T-cell (primary cell): ENCODE data around the gene FRMD3. TPM values are rescaled to one million over a fixed set of nuclear protein-coding genes. Genes with fewer than 3 reads are reported as not detected.

Source experiments
- ATAC-seq, 4 experiments: fragments of 200-7000 bp in 3 of 4; fragments of 150-1000 bp in 1 of 4; cut with Tn5 transposase; replicated peaks in 1 of 4; 1 replicate in 3 of 4; 2 replicates in 1 of 4; pipeline ENCODE4 v1.10.0; 2021; ENCODE audit warnings: moderate library complexity in 3 of 4, mild to moderate bottlenecking in 2 of 4, moderate number of reproducible peaks in 1 of 4
- CTCF ChIA-PET, 2 donors: fragments of 300-600 bp; sonication (Branson Sonifier 250); formaldehyde crosslinking; loops; one replicate each; lab custom pipeline; 2022; ENCODE audit warnings: antibody characterized with exemption in 2 of 2; lab: Charles Lee
- POLR2A ChIA-PET, 2 donors: fragments of 300-600 bp; sonication (Branson Sonifier 250); formaldehyde crosslinking; loops; one replicate each; lab custom pipeline; 2022; ENCODE audit warnings: antibody characterized with exemption in 2 of 2; lab: Charles Lee
- DNase-seq, 35 experiments: peaks; one replicate each; pipeline versions ENCODE4 v3.0.0 to v3.0.0-alpha.2; 2013 to 2023
- H3K27ac ChIP-seq: one replicate; pipeline ENCODE4 v1.5.1; 2013; ENCODE audit warnings: low read length
- H3K27me3 ChIP-seq, 2 experiments: replicated peaks in 1 of 2; 1 replicate in 1 of 2; 2 replicates in 1 of 2; pipeline versions ENCODE4 v1.6.1 to v1.7.0; 2013; ENCODE audit warnings: low read length in 1 of 2, mixed read lengths in 1 of 2; ENCODE audit not compliant: control insufficient read depth in 2 of 2, insufficient read depth in 2 of 2; ENCODE audit errors: extremely low read depth in 1 of 2
- H3K36me3 ChIP-seq, 2 donors: 1 replicate in 1 of 2; 2 replicates in 1 of 2; pipeline versions ENCODE4 v1.6.1 to v1.7.0; 2013; ENCODE audit warnings: low read length in 1 of 2; ENCODE audit not compliant: control insufficient read depth in 2 of 2, insufficient read depth in 1 of 2; ENCODE audit errors: extremely low read depth in 1 of 2
- H3K4me1 ChIP-seq, 2 experiments: 1 replicate in 1 of 2; 2 replicates in 1 of 2; pipeline versions ENCODE4 v1.6.1 to v1.7.0; 2013; ENCODE audit warnings: low read length in 2 of 2, mixed read lengths in 1 of 2; ENCODE audit not compliant: insufficient read depth in 2 of 2, control insufficient read depth in 1 of 2; ENCODE audit errors: extremely low read depth in 1 of 2
- H3K4me3 ChIP-seq, 2 donors: 1 replicate in 1 of 2; 2 replicates in 1 of 2; pipeline versions ENCODE4 v1.5.1 to v1.7.0; 2013; ENCODE audit warnings: mild to moderate bottlenecking in 2 of 2, low read length in 1 of 2, moderate library complexity in 1 of 2; ENCODE audit not compliant: control insufficient read depth in 1 of 2; ENCODE audit errors: extremely low read depth in 1 of 2
- H3K9me3 ChIP-seq: 2 replicates; pipeline ENCODE4 v1.7.0; 2013
- H3K27ac Mint-ChIP-seq, 2 donors: one replicate each; pipeline ENCODE4 v1.8.0; 2020 to 2021; ENCODE audit warnings: mild to moderate bottlenecking in 2 of 2, mixed read lengths in 2 of 2
- H3K27me3 Mint-ChIP-seq, 2 donors: one replicate each; pipeline ENCODE4 v1.8.0; 2021 to 2022; ENCODE audit warnings: mixed read lengths in 2 of 2
- H3K36me3 Mint-ChIP-seq: one replicate; pipeline ENCODE4 v1.8.0; 2021; ENCODE audit warnings: mixed read lengths
- H3K4me1 Mint-ChIP-seq, 3 donors: one replicate each; pipeline ENCODE4 v1.8.0; 2020 to 2022; ENCODE audit warnings: mixed read lengths in 3 of 3, mild to moderate bottlenecking in 1 of 3
- H3K4me3 Mint-ChIP-seq, 3 donors: one replicate each; pipeline ENCODE4 v1.8.0; 2020 to 2022; ENCODE audit warnings: mild to moderate bottlenecking in 3 of 3, mixed read lengths in 3 of 3, moderate library complexity in 3 of 3
- H3K9me3 Mint-ChIP-seq, 3 donors: one replicate each; pipeline ENCODE4 v1.8.0; 2020 to 2022; ENCODE audit warnings: mixed read lengths in 3 of 3
- WGBS: methylation state at CpG from one replicate; pipeline ENCODE4 v1.1.5; 2013; ENCODE audit warnings: missing lambda C conversion rate; ENCODE audit not compliant: insufficient coverage; 5-methylcytosine and 5-hydroxymethylcytosine counted together
- total RNA-seq, 35 experiments: library from RNA in 6 of 35; stranded (reverse) in 6 of 35; fragments of 120-200 nt in 1 of 35; gene quantifications; one replicate each; pipeline versions ENCODE4 v1.2.1 to v1.2.4 and lab custom pipeline; 2013 to 2026

The FRMD3 gene
- total RNA-seq, 5 donors from 2014 or later (not counting 1 experiment from before 2014, with no cell fraction given), result 0.35 to 1.2 (median 0.55) TPM

- no peaks in the 10 kb centered on the region for H3K9me3 ChIP-seq
- no peak overlapping the region for H3K4me3 ChIP-seq
- ATAC-seq (no peak), DNase-seq (no peak)
- no peaks in the 10 kb centered on the region for H3K27me3 ChIP-seq
- Mint-ChIP-seq H3K4me1 (no peaks in the 10 kb centered on the region), H3K36me3 (peaks cover 16% of the 10 kb centered on the region), H3K27me3 (no peaks in the 10 kb centered on the region), H3K9me3 (peaks cover 3 to 12% (median 4%) of the 10 kb centered on the region in 3 donors), H3K27ac (no peak overlapping the region), H3K4me3 (no peak overlapping the region)
- WGBS, result 76% methylated on average over 2 of the region's 4 CpGs
- ChIA-PET CTCF (no interaction called here), POLR2A (no interaction called here)
- no peaks in the 10 kb centered on the region for H3K4me1 ChIP-seq
- H3K36me3 ChIP-seq, result no peaks in the 10 kb centered on the region
- H3K27ac ChIP-seq, result no peak overlapping the region
Measured at GRCh38 chr9:83413367-83413766, 124.8 kb downstream of the FRMD3 start.

GRCh38 chr9:83410701-83411100 lies 127.5 kb downstream of the FRMD3 start:
- H3K4me1 Mint-ChIP-seq, result no peaks in the 10 kb centered on the region

GRCh38 chr9:83406921-83407320 lies 131.3 kb downstream of the FRMD3 start:
- Histone ChIP-seq H3K4me1 (no peaks in the 10 kb centered on the region), H3K27ac (no peak overlapping the region), H3K36me3 (no peaks in the 10 kb centered on the region), H3K4me3 (no peak overlapping the region), H3K27me3 (no peaks in the 10 kb centered on the region), H3K9me3 (no peaks in the 10 kb centered on the region)
- DNase-seq, result no peak
- CTCF ChIA-PET, result no interaction called here
- H3K36me3 Mint-ChIP-seq, result peaks cover 15% of the 10 kb centered on the region
- WGBS, result 80% methylated on average over 1 of the region's 3 CpGs
- no peak overlapping the region for H3K27ac Mint-ChIP-seq
- no peak overlapping the region for H3K4me3 Mint-ChIP-seq
- no peak for ATAC-seq
- H3K9me3 Mint-ChIP-seq, result peaks cover 0 to 6% (median 4%) of the 10 kb centered on the region in 3 donors
- no peaks in the 10 kb centered on the region for H3K4me1 Mint-ChIP-seq
- POLR2A ChIA-PET, result interaction anchor here in 1 of 2 donors (0.6 kb wide), 1 partner anchor 879 kb away, joined by 4 read pairs; no protein-coding TSS in a partner anchor
- no peaks in the 10 kb centered on the region for H3K27me3 Mint-ChIP-seq

More at GRCh38 chr9:83410701-83411100, 127.5 kb downstream of the FRMD3 start:
- DNase-seq (no peak), ATAC-seq (no peak)
- no peaks in the 10 kb centered on the region for H3K9me3 ChIP-seq
- no peak overlapping the region for H3K27ac ChIP-seq
- H3K27ac Mint-ChIP-seq, result no peak overlapping the region
- H3K4me3 Mint-ChIP-seq, result no peak overlapping the region
- POLR2A ChIA-PET, result no interaction called here
- no peak overlapping the region for H3K4me3 ChIP-seq
- H3K4me1 ChIP-seq, result no peaks in the 10 kb centered on the region
- no peaks in the 10 kb centered on the region for H3K27me3 Mint-ChIP-seq
- peaks cover 4 to 12% (median 6%) of the 10 kb centered on the region in 3 donors for H3K9me3 Mint-ChIP-seq
- no peaks in the 10 kb centered on the region for H3K36me3 ChIP-seq
- no peaks in the 10 kb centered on the region for H3K27me3 ChIP-seq
- peaks cover 22% of the 10 kb centered on the region for H3K36me3 Mint-ChIP-seq
- CTCF ChIA-PET, result no interaction called here
- WGBS, result 100% methylated on average over 1 of the region's 5 CpGs

- Histone ChIP-seq H3K4me3 (no peak overlapping the region), H3K4me1 (no peaks in the 10 kb centered on the region), H3K36me3 (no peaks in the 10 kb centered on the region), H3K27ac (no peak overlapping the region), H3K9me3 (no peaks in the 10 kb centered on the region), H3K27me3 (no peaks in the 10 kb centered on the region)
- Mint-ChIP-seq H3K9me3 (peaks cover 0 to 6% (median 4%) of the 10 kb centered on the region in 3 donors), H3K4me3 (no peak overlapping the region), H3K4me1 (no peaks in the 10 kb centered on the region), H3K27me3 (no peaks in the 10 kb centered on the region), H3K36me3 (peaks cover 15% of the 10 kb centered on the region), H3K27ac (no peak overlapping the region)
- WGBS, result 67% methylated on average over 1 of the region's 4 CpGs
- CTCF ChIA-PET, result interaction anchor here in 1 of 2 donors (0.6 kb wide), 1 partner anchor 270 kb away, joined by 4 read pairs; no protein-coding TSS in a partner anchor
- ATAC-seq, result no peak
- DNase-seq, result no peak
- POLR2A ChIA-PET, result no interaction called here
Measured at GRCh38 chr9:83405759-83406158, 132.4 kb downstream of the FRMD3 start.

GRCh38 chr9:83403527-83404238 lies 134.5 kb downstream of the FRMD3 start:
- Mint-ChIP-seq H3K4me1 (no peaks in the 10 kb centered on the region), H3K4me3 (no peak overlapping the region), H3K27ac (no peak overlapping the region), H3K9me3 (peaks cover 0 to 5% (median 0%) of the 10 kb centered on the region in 3 donors), H3K27me3 (no peaks in the 10 kb centered on the region), H3K36me3 (peaks cover 15% of the 10 kb centered on the region)
- no peaks in the 10 kb centered on the region for H3K4me1 ChIP-seq
- H3K27ac ChIP-seq, result no peak overlapping the region
- H3K36me3 ChIP-seq, result no peaks in the 10 kb centered on the region
- ChIA-PET CTCF (no interaction called here), POLR2A (no interaction called here)
- no peaks in the 10 kb centered on the region for H3K9me3 ChIP-seq
- H3K27me3 ChIP-seq, result no peaks in the 10 kb centered on the region
- ATAC-seq, result no peak
- DNase-seq, result no peak
- H3K4me3 ChIP-seq, result no peak overlapping the region
- 64% methylated on average over 2 of the region's 10 CpGs for WGBS

- no peaks in the 10 kb centered on the region for H3K4me1 ChIP-seq
- no peak overlapping the region for H3K27ac ChIP-seq
- WGBS, result no CpG with 5 or more reads among the region's 2 CpGs
- Mint-ChIP-seq H3K27me3 (peaks cover 0 to 1% of the 10 kb centered on the region in 2 donors), H3K9me3 (no peaks in the 10 kb centered on the region), H3K4me3 (no peak overlapping the region), H3K27ac (no peak overlapping the region), H3K4me1 (no peaks in the 10 kb centered on the region), H3K36me3 (peaks cover under 1% of the 10 kb centered on the region)
- H3K9me3 ChIP-seq, result no peaks in the 10 kb centered on the region
- POLR2A ChIA-PET, result no interaction called here
- H3K27me3 ChIP-seq, result no peaks in the 10 kb centered on the region
- ATAC-seq, result no peak
- DNase-seq, result no peak
- no peak overlapping the region for H3K4me3 ChIP-seq
- no peaks in the 10 kb centered on the region for H3K36me3 ChIP-seq
- CTCF ChIA-PET, result no interaction called here
Measured at GRCh38 chr9:83401328-83401900, 136.8 kb downstream of the FRMD3 start.
